Fibroblast of lung (primary cell): ENCODE data around the gene P2RX1. TPM values are rescaled to one million over a fixed set of nuclear protein-coding genes. Genes with fewer than 3 reads are reported as not detected.

Experiments
- DNase-seq, 2 donors: peaks; one replicate each; pipeline versions ENCODE4 v3.0.0 to v3.0.0-alpha.2; 2010; ENCODE audit warnings: low read depth in 2 of 2
- H2AFZ ChIP-seq: 2 replicates; pipeline ENCODE4 v1.5.1; 2012; ENCODE audit warnings: low read length, control low read depth, inconsistent platforms
- H3K27ac ChIP-seq: 2 replicates; pipeline ENCODE4 v1.5.1; 2011; ENCODE audit warnings: low read length, control low read depth; ENCODE audit not compliant: insufficient read depth
- H3K27me3 ChIP-seq: 2 replicates; pipeline ENCODE4 v1.5.1; 2011; ENCODE audit warnings: mild to moderate bottlenecking, low read length; ENCODE audit not compliant: control insufficient read depth, insufficient read depth
- H3K36me3 ChIP-seq: 2 replicates; pipeline ENCODE4 v1.5.1; 2011; ENCODE audit warnings: low read length; ENCODE audit not compliant: control insufficient read depth, insufficient read depth
- H3K4me1 ChIP-seq: 2 replicates; pipeline ENCODE4 v1.5.1; 2011; ENCODE audit warnings: low read length; ENCODE audit not compliant: control insufficient read depth, insufficient read depth; ENCODE audit errors: extremely low read depth
- H3K4me2 ChIP-seq: 2 replicates; pipeline ENCODE4 v1.5.1; 2011; ENCODE audit warnings: low read length, control low read depth; ENCODE audit not compliant: insufficient read depth; ENCODE audit errors: extremely low read depth
- H3K4me3 ChIP-seq, 4 experiments: fragments of 200-600 bp in 1 of 4; sonication (generic) in 1 of 4; replicated peaks in 1 of 4; 2 replicates each; pipeline ENCODE4 v1.5.1; 2011 to 2016; ENCODE audit warnings: low read length in 4 of 4, low read depth in 3 of 4, mild to moderate bottlenecking in 3 of 4, control low read depth in 2 of 4, inconsistent platforms in 1 of 4, mixed read lengths in 1 of 4; ENCODE audit not compliant: insufficient read depth in 1 of 4; ENCODE audit errors: control extremely low read depth in 1 of 4
- H3K79me2 ChIP-seq: 2 replicates; pipeline ENCODE4 v1.5.1; 2012; ENCODE audit warnings: mild to moderate bottlenecking, low read length, inconsistent platforms; ENCODE audit not compliant: control insufficient read depth, insufficient read depth
- H3K9ac ChIP-seq: 2 replicates; pipeline ENCODE4 v1.5.1; 2011; ENCODE audit warnings: mild to moderate bottlenecking, low read length, control low read depth; ENCODE audit not compliant: insufficient read depth
- H3K9me3 ChIP-seq: 2 replicates; pipeline ENCODE4 v1.5.1; 2012; ENCODE audit warnings: low read depth, low read length; ENCODE audit not compliant: control insufficient read depth, insufficient read depth
- H4K20me1 ChIP-seq: 2 replicates; pipeline ENCODE4 v1.5.1; 2011; ENCODE audit warnings: low read length; ENCODE audit not compliant: control insufficient read depth, insufficient read depth; ENCODE audit errors: extremely low read depth
- CTCF ChIP-seq, 2 donors: IDR thresholded peaks in 1 of 2; conservative IDR thresholded peaks in 1 of 2; 1 replicate in 1 of 2; 2 replicates in 1 of 2; pipeline ENCODE4 v1.5.1; 2011 to 2012; ENCODE audit warnings: low read length in 2 of 2, control low read depth in 1 of 2, inconsistent platforms in 1 of 2, low read depth in 1 of 2, mild to moderate bottlenecking in 1 of 2
- EZH2 ChIP-seq: IDR thresholded peaks from 2 replicates; pipeline ENCODE4 v1.5.1; 2012; ENCODE audit warnings: low read length, control low read depth, mild to moderate bottlenecking; ENCODE audit errors: missing control alignments
- polyA plus RNA-seq, 2 donors: library from polyadenylated mRNA; depleted of rRNA in 1 of 2; stranded (reverse) in 1 of 2; unstranded in 1 of 2; fragments of >200 nt; gene quantifications; 2 replicates each; pipeline ENCODE4 v1.2.1, GENCODE V29; 2011 to 2012; ENCODE audit warnings: missing spikeins in 1 of 2
- total RNA-seq: library from RNA; depleted of rRNA; stranded (reverse); fragments of >200 nt; gene quantifications from 2 replicates; pipeline ENCODE4 v1.2.1, GENCODE V29; 2014

P2RX1 gene
- total and polyA plus RNA-seq, 2 donors (not counting 1 experiment from before 2014, with no cell fraction given) = under 0.01 TPM; not detected in 1

- DNase-seq = no peak
- Histone ChIP-seq H2AFZ (no peak overlapping the region), H3K4me2 (no peak overlapping the region)
Observed at GRCh38 chr17:3896968-3897235, 19.4 kb downstream of the P2RX1 start.

GRCh38 chr17:3896108-3896967 is 19.9 kb downstream of the P2RX1 start:
- TF ChIP-seq EZH2 (no peak), CTCF (conservative IDR thresholded peaks at IDR 0.05 in 1 of 2, IDR thresholded peaks at IDR 0.05 in 1 of 2; ENCODE audit: low read depth in 1 of 2, low read length in 2 of 2) (no peak)
- Histone ChIP-seq H2AFZ (no peak overlapping the region), H3K4me3 (no peak overlapping the region)

More at GRCh38 chr17:3896968-3897235, 19.4 kb downstream of the P2RX1 start:
- Histone ChIP-seq H3K4me3 (no peak overlapping the region), H3K36me3 (no peaks in the 10 kb centered on the region), H3K9ac (no peak overlapping the region), H3K27me3 (no peaks in the 10 kb centered on the region), H4K20me1 (no peaks in the 10 kb centered on the region), H3K27ac (no peak overlapping the region), H3K9me3 (no peaks in the 10 kb centered on the region), H3K4me1 (no peaks in the 10 kb centered on the region), H3K79me2 (no peaks in the 10 kb centered on the region)
- no peak for TF ChIP-seq CTCF (conservative IDR thresholded peaks at IDR 0.05 in 1 of 2, IDR thresholded peaks at IDR 0.05 in 1 of 2; ENCODE audit: low read depth in 1 of 2, low read length in 2 of 2)
- TF ChIP-seq EZH2 = no peak

DNA sequence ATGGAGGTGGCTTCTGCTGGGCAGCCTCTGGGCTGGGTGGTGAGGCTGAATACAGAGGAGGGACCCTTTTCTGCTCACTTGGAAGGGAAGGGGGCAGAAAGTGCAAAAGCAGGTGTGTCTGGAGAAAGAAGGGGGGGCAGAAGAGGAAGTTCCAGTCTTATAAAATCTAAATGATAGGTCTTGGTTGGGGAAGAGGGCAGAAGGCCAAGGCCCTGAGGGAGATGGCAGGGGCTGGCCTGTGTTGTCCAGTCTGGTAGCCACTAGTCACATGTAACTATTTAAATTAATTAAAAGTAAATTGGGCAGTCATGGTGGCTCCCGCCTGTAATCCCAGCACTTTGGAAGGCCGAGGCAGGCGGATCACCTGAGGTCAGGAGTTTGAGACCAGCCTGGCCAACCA is 20.9 kb downstream of the P2RX1 start:
- Histone ChIP-seq H3K4me1 (peaks cover 3% of the 10 kb centered on the region), H3K27me3 (no peaks in the 10 kb centered on the region), H3K4me2 (no peak overlapping the region), H3K27ac (no peak overlapping the region), H3K36me3 (no peaks in the 10 kb centered on the region), H3K79me2 (no peaks in the 10 kb centered on the region), H2AFZ (no peak overlapping the region), H4K20me1 (no peaks in the 10 kb centered on the region), H3K9ac (no peak overlapping the region), H3K9me3 (no peaks in the 10 kb centered on the region), H3K4me3 (no peak overlapping the region)
- no peak for DNase-seq
- TF ChIP-seq EZH2 (no peak), CTCF (conservative IDR thresholded peaks at IDR 0.05 in 1 of 2, IDR thresholded peaks at IDR 0.05 in 1 of 2; ENCODE audit: low read depth in 1 of 2, low read length in 2 of 2) (no peak)

More at GRCh38 chr17:3896108-3896967, 19.9 kb downstream of the P2RX1 start:
- no peak for DNase-seq
- Histone ChIP-seq H3K27ac (no peak overlapping the region), H3K4me2 (no peak overlapping the region), H3K79me2 (no peaks in the 10 kb centered on the region), H3K4me1 (peaks cover 2% of the 10 kb centered on the region), H3K36me3 (no peaks in the 10 kb centered on the region), H4K20me1 (no peaks in the 10 kb centered on the region), H3K9ac (no peak overlapping the region), H3K9me3 (no peaks in the 10 kb centered on the region), H3K27me3 (no peaks in the 10 kb centered on the region)
